Left ventricle myocardium inferior (tissue), 1 donor: Measurements from ENCODE around the gene ABLIM1. TPM values are rescaled to one million over a fixed set of nuclear protein-coding genes. Genes with fewer than 3 reads are reported as not detected.

Source experiments
- DNase-seq: peaks from one replicate; pipeline ENCODE4 v3.0.0-alpha.2; 2020
- H3K27ac ChIP-seq: fragments of 200-600 bp; replicated peaks from 2 replicates; pipeline ENCODE4 v1.8.0; 2021
- H3K27me3 ChIP-seq: fragments of 200-600 bp; 2 replicates; pipeline ENCODE4 v1.8.0; 2021; ENCODE audit warnings: low read depth
- H3K36me3 ChIP-seq: fragments of 200-600 bp; 2 replicates; pipeline ENCODE4 v1.8.0; 2021
- H3K4me1 ChIP-seq: fragments of 200-600 bp; 2 replicates; pipeline ENCODE4 v1.8.0; 2021
- H3K4me3 ChIP-seq: fragments of 200-600 bp; 2 replicates; pipeline ENCODE4 v1.8.0; 2021; ENCODE audit warnings: mild to moderate bottlenecking, moderate library complexity
- H3K9me3 ChIP-seq: fragments of 200-600 bp; replicated peaks from 2 replicates; pipeline ENCODE4 v1.8.0; 2021
- intact Hi-C: fragments of 100-400 bp; cut with micrococcal nuclease; formaldehyde crosslinking; loops from one replicate; pipeline ENCODE4 v1.11.0; 2022
- total RNA-seq: library from RNA; stranded (reverse); fragmentation: NEBNext Ultra II Directional; extraction: Animal tissue kit (Norgen Biotek cat#: 25700); gene quantifications from one replicate; pipeline ENCODE4 v1.2.1, GENCODE V29; 2021
- TF ChIP-seq, protein P1 (sequence below): fragments of 200-600 bp; IDR thresholded peaks from 2 replicates; pipeline ENCODE4 v1.8.0; 2021; ENCODE audit warnings: antibody characterized with exemption, mild to moderate bottlenecking, borderline replicate concordance
- donor health status: DM: no; HTN: yes; CAD: no; lungs with severe emphysema.

ABLIM1 gene
- total RNA-seq, 1 donor from 2014 or later = 674 TPM

DNA sequence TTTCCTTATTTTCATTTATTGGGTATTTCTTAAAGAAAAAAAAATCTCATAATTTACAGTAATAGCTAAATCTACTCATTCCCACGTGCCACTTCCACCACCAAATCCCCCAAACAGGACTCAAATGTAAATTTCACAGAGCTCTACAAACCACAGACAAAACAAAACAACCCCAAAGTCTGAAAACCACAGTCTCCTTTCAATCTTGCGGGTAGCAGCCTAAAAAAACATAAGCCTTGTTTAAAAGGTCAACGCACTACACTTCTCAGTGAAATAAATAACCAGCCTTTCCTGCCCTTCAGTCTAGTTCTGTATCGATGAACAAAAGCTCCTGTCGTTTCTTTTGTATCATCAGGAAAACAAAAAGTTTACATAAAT lies 132.0 kb downstream of the ABLIM1 start:
- Histone ChIP-seq H3K27ac (peak overlapping the region; percentile 75), H3K36me3 (peaks cover 15% of the 10 kb centered on the region), H3K4me1 (peaks cover 87% of the 10 kb centered on the region), H3K27me3 (no peaks in the 10 kb centered on the region), H3K9me3 (no peaks in the 10 kb centered on the region), H3K4me3 (peak overlapping the region; percentile 58)
- DNase-seq = no peak
- intact Hi-C loops = no loop called here
- TF ChIP-seq, protein P1, sequence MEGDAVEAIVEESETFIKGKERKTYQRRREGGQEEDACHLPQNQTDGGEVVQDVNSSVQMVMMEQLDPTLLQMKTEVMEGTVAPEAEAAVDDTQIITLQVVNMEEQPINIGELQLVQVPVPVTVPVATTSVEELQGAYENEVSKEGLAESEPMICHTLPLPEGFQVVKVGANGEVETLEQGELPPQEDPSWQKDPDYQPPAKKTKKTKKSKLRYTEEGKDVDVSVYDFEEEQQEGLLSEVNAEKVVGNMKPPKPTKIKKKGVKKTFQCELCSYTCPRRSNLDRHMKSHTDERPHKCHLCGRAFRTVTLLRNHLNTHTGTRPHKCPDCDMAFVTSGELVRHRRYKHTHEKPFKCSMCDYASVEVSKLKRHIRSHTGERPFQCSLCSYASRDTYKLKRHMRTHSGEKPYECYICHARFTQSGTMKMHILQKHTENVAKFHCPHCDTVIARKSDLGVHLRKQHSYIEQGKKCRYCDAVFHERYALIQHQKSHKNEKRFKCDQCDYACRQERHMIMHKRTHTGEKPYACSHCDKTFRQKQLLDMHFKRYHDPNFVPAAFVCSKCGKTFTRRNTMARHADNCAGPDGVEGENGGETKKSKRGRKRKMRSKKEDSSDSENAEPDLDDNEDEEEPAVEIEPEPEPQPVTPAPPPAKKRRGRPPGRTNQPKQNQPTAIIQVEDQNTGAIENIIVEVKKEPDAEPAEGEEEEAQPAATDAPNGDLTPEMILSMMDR = no peak

DNA sequence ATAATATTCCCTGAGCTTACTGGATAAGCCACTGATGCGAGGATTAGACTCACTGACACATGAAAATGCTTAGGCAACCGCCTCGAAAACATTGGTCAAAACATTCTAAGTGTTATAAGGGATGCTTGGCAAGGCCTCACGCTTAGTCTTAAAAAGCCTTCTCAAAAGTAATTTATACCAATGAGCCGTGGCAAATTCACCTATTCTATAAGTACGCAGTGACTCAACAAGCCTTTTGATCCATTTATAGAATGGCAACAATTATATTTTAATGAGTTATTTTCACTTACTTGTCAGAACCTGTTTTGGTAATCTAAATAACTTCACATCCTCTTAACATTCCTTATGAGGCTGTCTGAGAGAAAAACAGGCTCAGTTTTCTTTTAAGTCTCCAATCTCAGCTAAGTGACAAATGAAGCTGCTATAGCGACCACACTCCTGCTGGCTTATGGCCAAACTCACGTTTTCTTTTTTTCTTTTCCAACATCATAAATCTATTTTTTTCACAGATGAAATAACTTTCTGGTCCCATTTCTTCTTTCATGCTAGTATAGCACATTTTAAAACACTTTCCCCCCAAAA lies 132.6 kb downstream of the ABLIM1 start:
- intact Hi-C loops = no loop called here
- peak overlapping the region; percentile 75 for H3K27ac ChIP-seq
- H3K27me3 ChIP-seq = no peaks in the 10 kb centered on the region

DNA sequence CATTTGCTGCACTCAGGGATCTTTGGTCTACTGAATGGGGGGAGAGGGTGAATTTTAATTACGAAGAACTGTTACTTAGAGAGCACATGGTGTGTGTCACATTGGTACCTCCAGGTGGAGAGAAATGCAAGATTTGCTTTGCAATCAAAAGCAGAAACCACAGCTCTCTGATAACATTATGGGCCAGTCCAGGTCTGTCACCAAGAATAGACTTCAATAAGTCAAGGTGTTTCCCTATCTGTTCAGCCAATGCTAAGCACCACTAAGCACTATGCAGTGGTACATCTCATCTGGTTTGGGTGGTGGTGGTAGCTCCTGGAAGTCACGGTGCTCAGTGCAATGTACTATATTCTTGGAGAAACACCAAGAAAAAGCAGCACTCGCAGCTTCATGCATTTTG lies 134.2 kb downstream of the ABLIM1 start:
- H3K27me3 ChIP-seq = no peaks in the 10 kb centered on the region
- peaks cover 22% of the 10 kb centered on the region for H3K36me3 ChIP-seq
- peak overlapping the region; percentile 58 for H3K4me3 ChIP-seq
- H3K27ac ChIP-seq = peak overlapping the region; percentile 75
- intact Hi-C loops = no loop called here
- TF ChIP-seq, protein P1 = no peak
- H3K4me1 ChIP-seq = peaks cover 100% of the 10 kb centered on the region
- no peaks in the 10 kb centered on the region for H3K9me3 ChIP-seq
- DNase-seq = no peak

More for the DNA sequence above, 132.6 kb downstream of the ABLIM1 start:
- Histone ChIP-seq H3K4me1 (peaks cover 93% of the 10 kb centered on the region), H3K4me3 (peak overlapping the region; percentile 58), H3K9me3 (no peaks in the 10 kb centered on the region), H3K36me3 (peaks cover 13% of the 10 kb centered on the region)
- TF ChIP-seq, protein P1 = no peak
- no peak for DNase-seq

DNA sequence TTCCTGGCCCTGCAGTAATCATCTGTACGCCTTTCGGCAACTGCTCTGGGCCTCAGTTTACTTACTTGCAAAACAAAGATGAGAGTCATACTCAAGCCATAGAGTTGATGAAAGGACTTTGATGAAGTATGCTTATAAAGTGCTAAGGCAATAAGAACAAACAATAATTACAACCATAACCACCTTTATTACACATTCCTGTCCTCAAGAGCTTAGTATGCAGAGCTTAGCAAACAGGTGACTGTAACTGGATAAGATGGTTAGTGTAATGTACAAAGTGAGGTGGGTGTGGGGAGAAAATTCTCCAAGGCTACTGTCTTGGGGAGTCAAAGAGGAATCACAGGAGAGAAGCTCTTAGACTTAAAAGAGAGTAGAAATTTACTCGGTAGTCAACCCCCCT lies 136.8 kb downstream of the ABLIM1 start:
- H3K27me3 ChIP-seq = no peaks in the 10 kb centered on the region
- intact Hi-C loops = no loop called here
- TF ChIP-seq, protein P1 = no peak
- DNase-seq = no peak
- H3K36me3 ChIP-seq = peaks cover 20% of the 10 kb centered on the region
- H3K9me3 ChIP-seq = no peaks in the 10 kb centered on the region
- no peak overlapping the region for H3K4me3 ChIP-seq
- peaks cover 100% of the 10 kb centered on the region for H3K4me1 ChIP-seq
- H3K27ac ChIP-seq = peak overlapping the region; percentile 65

DNA sequence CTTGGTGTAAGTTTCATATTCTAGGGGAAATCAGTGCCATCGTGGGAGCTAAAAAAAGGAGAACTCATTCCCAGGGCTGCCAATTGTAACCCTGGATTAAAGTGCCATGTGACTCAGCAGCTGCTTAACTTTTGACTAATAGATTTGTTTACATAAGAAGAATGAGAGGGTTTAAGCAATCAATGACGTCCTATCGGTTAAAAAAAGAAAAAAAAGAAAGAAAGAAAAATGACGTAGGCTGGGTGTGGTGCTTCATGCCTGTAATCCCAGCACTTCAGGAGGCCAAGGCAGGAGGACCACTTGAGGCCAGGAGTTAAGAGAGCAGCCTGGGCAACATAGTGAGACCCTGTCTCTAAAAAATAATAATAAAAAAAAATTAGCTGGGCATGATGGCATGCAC lies 137.6 kb downstream of the ABLIM1 start:
- TF ChIP-seq, protein P1 = no peak
- Histone ChIP-seq H3K9me3 (no peaks in the 10 kb centered on the region), H3K4me1 (peaks cover 100% of the 10 kb centered on the region), H3K27me3 (no peaks in the 10 kb centered on the region), H3K27ac (peak overlapping the region; percentile 65), H3K4me3 (no peak overlapping the region), H3K36me3 (peaks cover 20% of the 10 kb centered on the region)
- DNase-seq = no peak
- intact Hi-C loops = no loop called here
